HG03442 (cell line): ENCODE results near the gene HGF.
A peak's percentile ranks its signal among the peaks of the same experiment; 100 is the strongest.
"Not testable (repeated sequence)": the region's sequence is repeated elsewhere in the genome, so short reads cannot be mapped to it uniquely, and the experiment has no call there.

Source experiments
- ATAC-seq: cut with Tn5 transposase; IDR thresholded peaks from one replicate; pipeline ENCODE4 v1.9.1; 2021; ENCODE audit warnings: mild to moderate bottlenecking, moderate library complexity; ENCODE audit not compliant: unreplicated experiment

HGF gene

GRCh38 chr7:81725003-81725811 is 44.6 kb downstream of the HGF start:
- no peak for ATAC-seq

- ATAC-seq, result not testable (repeated sequence)
Measured at GRCh38 chr7:81722250-81722649, 47.6 kb downstream of the HGF start.

GRCh38 chr7:81721437-81721836 is 48.4 kb downstream of the HGF start:
- ATAC-seq, result no peak

- no peak for ATAC-seq
Measured at GRCh38 chr7:81719865-81720264, 50.0 kb downstream of the HGF start.

- ATAC-seq, result no peak
Measured at GRCh38 chr7:81715984-81716588, 53.8 kb downstream of the HGF start.

- ATAC-seq, result no peak
Measured at GRCh38 chr7:81714306-81714705, 55.5 kb downstream of the HGF start.

- ATAC-seq, result no peak
Measured at GRCh38 chr7:81710751-81711150, 59.1 kb downstream of the HGF start.

- ATAC-seq, result no peak
Measured at GRCh38 chr7:81709836-81710235, 60.0 kb downstream of the HGF start.

- no peak for ATAC-seq
Measured at GRCh38 chr7:81707966-81708365, 61.9 kb downstream of the HGF start.

- no peak for ATAC-seq
Measured at GRCh38 chr7:81707196-81707595, 62.7 kb downstream of the HGF start.

- ATAC-seq, result no peak
Measured at GRCh38 chr7:81705206-81705605, 64.6 kb downstream of the HGF start.

- no peak for ATAC-seq
Measured at GRCh38 chr7:81704595-81704994, 65.3 kb downstream of the HGF start.

GRCh38 chr7:81698965-81699364 is 70.9 kb downstream of the HGF start:
- ATAC-seq, result no peak

GRCh38 chr7:81694711-81695110 is 75.1 kb downstream of the HGF start:
- no peak for ATAC-seq

GRCh38 chr7:81693894-81694293 is 76.0 kb downstream of the HGF start:
- ATAC-seq, result no peak

GRCh38 chr7:81693080-81693479 is 76.8 kb downstream of the HGF start:
- peak; percentile 42 for ATAC-seq

GRCh38 chr7:81692146-81692905 is 77.5 kb downstream of the HGF start:
- ATAC-seq, result no peak

- no peak for ATAC-seq
Measured at GRCh38 chr7:81691199-81691821, 78.5 kb downstream of the HGF start.

GRCh38 chr7:81690688-81691087 is 79.2 kb downstream of the HGF start:
- ATAC-seq, result no peak

GRCh38 chr7:81690251-81690650 is 79.6 kb downstream of the HGF start:
- ATAC-seq, result no peak

- ATAC-seq, result no peak
Measured at GRCh38 chr7:81688622-81689411, 81.0 kb downstream of the HGF start.
